ENCODE measurements around the gene CCDC8. TPM values are rescaled to one million over a fixed set of nuclear protein-coding genes. Genes with fewer than 3 reads are reported as not detected.

The CCDC8 gene
- total RNA-seq, 4 donors from 2014 or later, result 4.5 to 11.6 (median 4.9) TPM

- intact Hi-C loops (cut with DNase I), result no loop called here
- no peaks in the 10 kb centered on the region for H3K36me3 ChIP-seq
- peaks cover 18 to 78% (median 66%) of the 10 kb centered on the region in 4 donors for H3K4me1 ChIP-seq
- 49% methylated on average over 8 of the region's 13 CpGs for WGBS
- H3K9me3 ChIP-seq, result no peaks in the 10 kb centered on the region
- no peak for DNase-seq (ENCODE audit: extremely low spot score)
- H3K4me3 ChIP-seq, result peak overlapping the region; percentile 48 to 58 (median 52)
- peaks cover 0 to 96% (median 25%) of the 10 kb centered on the region in 4 donors for H3K27me3 ChIP-seq
- H3K27ac ChIP-seq (replicated peaks in 1 of 4), result peak overlapping the region; percentile 21 to 73 (median 58)
- no peak for TF ChIP-seq POLR2AphosphoS5 (IDR thresholded peaks at IDR 0.05)
- TF ChIP-seq EP300 (IDR thresholded peaks at IDR 0.05), result no peak
- TF ChIP-seq CTCF (IDR thresholded peaks at IDR 0.05), result no peak
- TF ChIP-seq POLR2A (IDR thresholded peaks at IDR 0.05; ENCODE audit: low read depth), result no peak
These were observed 2.1 kb downstream of the CCDC8 start for GRCh38 chr19:46411088-46411924.

GRCh38 chr19:46410205-46411087, 2.9 kb downstream of the CCDC8 start:
- TF ChIP-seq EP300 (IDR thresholded peaks at IDR 0.05) (no peak), POLR2AphosphoS5 (IDR thresholded peaks at IDR 0.05) (no peak), POLR2A (IDR thresholded peaks at IDR 0.05; ENCODE audit: low read depth) (no peak), CTCF (IDR thresholded peaks at IDR 0.05) (no peak)
- H3K9me3 ChIP-seq, result no peaks in the 10 kb centered on the region
- DNase-seq (ENCODE audit: extremely low spot score), result no peak
- peaks cover 18 to 77% (median 59%) of the 10 kb centered on the region in 4 donors for H3K4me1 ChIP-seq
- no peaks in the 10 kb centered on the region for H3K36me3 ChIP-seq
- H3K4me3 ChIP-seq, result peak overlapping the region in 3 of 4 donors; percentile 48 to 53 (median 50)
- H3K27me3 ChIP-seq, result peaks cover 0 to 96% (median 33%) of the 10 kb centered on the region in 4 donors
- WGBS, result 79% methylated on average over 13 of the region's 13 CpGs
- intact Hi-C loops (cut with DNase I), result no loop called here
- peak overlapping the region in 1 of 4 donors; percentile 21 for H3K27ac ChIP-seq (replicated peaks in 1 of 4)

GRCh38 chr19:46409191-46409590, 4.2 kb downstream of the CCDC8 start:
- intact Hi-C loops (cut with DNase I), result no loop called here
- Histone ChIP-seq H3K27ac (replicated peaks in 1 of 4) (peak overlapping the region; percentile 34 to 46 (median 38)), H3K36me3 (no peaks in the 10 kb centered on the region), H3K4me3 (no peak overlapping the region), H3K27me3 (peaks cover 0 to 97% (median 42%) of the 10 kb centered on the region in 4 donors), H3K4me1 (peaks cover 26 to 88% (median 67%) of the 10 kb centered on the region in 4 donors), H3K9me3 (no peaks in the 10 kb centered on the region)
- no peak for DNase-seq (ENCODE audit: extremely low spot score)
- TF ChIP-seq EP300 (IDR thresholded peaks at IDR 0.05) (no peak), POLR2A (IDR thresholded peaks at IDR 0.05; ENCODE audit: low read depth) (no peak), POLR2AphosphoS5 (IDR thresholded peaks at IDR 0.05) (no peak), CTCF (IDR thresholded peaks at IDR 0.05) (no peak)
- 84% methylated on average over 3 of the region's 3 CpGs for WGBS

GRCh38 chr19:46408664-46409039, 4.7 kb downstream of the CCDC8 start:
- 18% methylated on average over 10 of the region's 11 CpGs for WGBS
- peak overlapping the region in 2 of 4 donors; percentile 24 to 35 for H3K4me3 ChIP-seq
- DNase-seq (ENCODE audit: extremely low spot score), result no peak
- peaks cover 26 to 88% (median 69%) of the 10 kb centered on the region in 4 donors for H3K4me1 ChIP-seq
- H3K27ac ChIP-seq (replicated peaks in 1 of 4), result peak overlapping the region; percentile 34 to 46 (median 38)
- no peaks in the 10 kb centered on the region for H3K9me3 ChIP-seq
- intact Hi-C loops (cut with DNase I), result no loop called here
- H3K36me3 ChIP-seq, result no peaks in the 10 kb centered on the region
- peaks cover 0 to 97% (median 42%) of the 10 kb centered on the region in 4 donors for H3K27me3 ChIP-seq
- TF ChIP-seq EP300 (IDR thresholded peaks at IDR 0.05) (no peak), CTCF (IDR thresholded peaks at IDR 0.05) (no peak), POLR2A (IDR thresholded peaks at IDR 0.05; ENCODE audit: low read depth) (no peak), POLR2AphosphoS5 (IDR thresholded peaks at IDR 0.05) (peak in 1 of 2 donors; percentile 12)
